HEK293T (cell line): ENCODE data around the gene GAST.

Experiments used
- BHLHE40 ChIP-seq: fragments of 450-650 bp; IDR thresholded peaks from 2 replicates; pipeline ENCODE4 v1.6.1; 2016; ENCODE audit warnings: mild to moderate bottlenecking, moderate library complexity, borderline replicate concordance
- CTBP1 ChIP-seq: fragments of 450-650 bp; IDR thresholded peaks from 2 replicates; pipeline ENCODE4 v1.6.1; 2016; ENCODE audit warnings: borderline replicate concordance
- ELF4 ChIP-seq: fragments of 450-650 bp; IDR thresholded peaks from 2 replicates; pipeline ENCODE4 v1.6.1; 2017; ENCODE audit warnings: antibody characterized with exemption
- FOXK2 ChIP-seq: fragments of 450-650 bp; IDR thresholded peaks from 2 replicates; pipeline ENCODE4 v1.6.1; 2016; ENCODE audit warnings: mild to moderate bottlenecking
- FOXM1 ChIP-seq: fragments of 450-650 bp; IDR thresholded peaks from 2 replicates; pipeline ENCODE4 v1.6.1; 2017; ENCODE audit warnings: mild to moderate bottlenecking, borderline replicate concordance
- LEF1 ChIP-seq: fragments of 450-650 bp; IDR thresholded peaks from 2 replicates; pipeline ENCODE4 v1.6.1; 2017; ENCODE audit warnings: mild to moderate bottlenecking, borderline replicate concordance
- NFRKB ChIP-seq: fragments of 450-650 bp; IDR thresholded peaks from 2 replicates; pipeline ENCODE4 v1.6.1; 2016; ENCODE audit warnings: mild to moderate bottlenecking, moderate library complexity
- SP1 ChIP-seq: fragments of 450-650 bp; IDR thresholded peaks from 2 replicates; pipeline ENCODE4 v1.6.1; 2017
- SUZ12 ChIP-seq: fragments of 450-650 bp; IDR thresholded peaks from 2 replicates; pipeline ENCODE4 v1.6.1; 2016; ENCODE audit warnings: mild to moderate bottlenecking
- TARDBP ChIP-seq: fragments of 450-650 bp; IDR thresholded peaks from 2 replicates; pipeline ENCODE4 v1.6.1; 2016
- ZNF384 ChIP-seq: fragments of 450-650 bp; IDR thresholded peaks from 2 replicates; pipeline ENCODE4 v1.6.1; 2016

GRCh38 chr17:41695134-41695661, 16.9 kb upstream of the GAST start:
- TF ChIP-seq CTBP1 (no peak), ELF4 (no peak), TARDBP (no peak), SP1 (no peak), SUZ12 (no peak), NFRKB (no peak), ZNF384 (no peak), BHLHE40 (no peak), FOXM1 (no peak), FOXK2 (no peak), LEF1 (no peak)
